ENCODE data around the gene TIMP1. TPM values are rescaled to one million over a fixed set of nuclear protein-coding genes. Genes with fewer than 3 reads are reported as not detected.

Gene TIMP1
- total and polyA plus RNA-seq, 2 donors (not counting 1 experiment from before 2014, with no cell fraction given): 8.8 to 12.8 TPM

DNA sequence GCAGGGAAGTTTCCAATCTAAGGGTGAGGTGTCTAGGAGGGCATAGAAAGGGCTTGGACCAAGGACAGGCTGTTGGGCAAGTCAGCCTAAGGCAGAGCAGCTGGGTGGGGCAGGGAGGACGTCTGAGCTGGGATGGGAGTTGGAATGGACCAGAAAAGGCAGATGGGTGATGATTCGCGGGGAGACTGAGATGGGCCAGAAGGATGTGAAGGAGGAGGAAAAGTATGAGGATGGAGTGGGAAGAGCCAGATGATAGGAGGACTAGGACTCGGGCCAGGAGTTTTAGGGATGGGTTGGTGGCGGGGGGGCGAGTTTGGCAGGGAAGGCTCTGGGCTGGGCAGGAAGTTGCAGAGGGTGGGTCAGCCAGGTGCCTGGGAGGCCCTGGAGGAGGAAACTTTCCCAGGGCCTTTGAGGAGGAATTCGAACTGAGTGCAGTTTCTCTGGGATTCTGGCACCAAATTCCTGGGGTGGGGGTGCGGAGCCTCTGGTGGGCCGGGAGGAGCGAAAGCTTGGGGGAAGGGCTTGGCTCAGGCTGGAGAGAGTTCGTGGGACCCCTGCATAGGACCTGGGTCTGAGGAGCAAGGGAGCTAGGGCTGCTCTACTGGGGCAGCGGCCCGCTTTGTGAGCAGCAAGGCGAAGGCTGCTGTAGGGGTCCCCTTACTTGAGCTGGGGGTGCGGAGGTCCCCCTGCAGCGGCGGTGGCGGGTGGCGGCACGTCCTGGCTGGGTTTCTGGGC, 8.7 kb upstream of the TIMP1 start:
- no peaks in the 10 kb centered on the region for H3K9me3 Mint-ChIP-seq (ENCODE audit: insufficient read depth)
- H3K27ac Mint-ChIP-seq: no peak overlapping the region
- ChIA-PET POLR2A (interaction anchor here (0.6 kb wide), 2 partner anchors 11 to 78 kb away, joined by 3 to 4 read pairs; no protein-coding TSS in a partner anchor), CTCF (no interaction called here)
- peaks cover 3% of the 10 kb centered on the region for H3K4me1 Mint-ChIP-seq
- Histone ChIP-seq H3K27me3 (replicated peaks in 1 of 4; ENCODE audit: control extremely low read depth in 1 of 4, control insufficient read depth in 3 of 4, insufficient read depth in 4 of 4, low read length in 3 of 4) (peaks cover 0 to 7% (median 0%) of the 10 kb centered on the region in 4 experiments), H3K36me3 (replicated peaks in 1 of 2; ENCODE audit: control extremely low read depth in 1 of 2, control insufficient read depth in 1 of 2, extremely low read depth in 1 of 2, insufficient read depth in 2 of 2, low read length in 1 of 2) (peaks cover 0 to 24% of the 10 kb centered on the region in 2 experiments), H3K9me3 (ENCODE audit: control extremely low read depth in 1 of 3, control insufficient read depth in 2 of 3, insufficient read depth in 1 of 3, low read length in 2 of 3) (no peaks in the 10 kb centered on the region), H3K4me2 (replicated peaks; ENCODE audit: low read depth, low read length, poor library complexity, severe bottlenecking) (no peak overlapping the region), H3K27ac (ENCODE audit: low read length in 2 of 2) (no peak overlapping the region), H3K4me3 (ENCODE audit: control extremely low read depth in 1 of 5, extremely low read depth in 1 of 5, insufficient read depth in 1 of 5, low read depth in 2 of 5, low read length in 4 of 5) (no peak overlapping the region), H4K20me1 (ENCODE audit: control insufficient read depth, insufficient read depth, low read length, poor library complexity, severe bottlenecking) (peaks cover 6% of the 10 kb centered on the region), H3K9ac (ENCODE audit: low read length) (no peak overlapping the region), H3K4me1 (ENCODE audit: control insufficient read depth in 2 of 2, insufficient read depth in 2 of 2, low read length in 2 of 2) (no peaks in the 10 kb centered on the region), H3K79me2 (ENCODE audit: control insufficient read depth, insufficient read depth, low read length) (no peaks in the 10 kb centered on the region), H2AFZ (ENCODE audit: insufficient read depth, low read depth, low read length, poor library complexity, severe bottlenecking) (no peak overlapping the region)
- intact Hi-C loops (cut with micrococcal nuclease): no loop called here
- WGBS (ENCODE audit: insufficient coverage): 75% methylated on average over 17 of the region's 20 CpGs
- TF ChIP-seq, protein P1, sequence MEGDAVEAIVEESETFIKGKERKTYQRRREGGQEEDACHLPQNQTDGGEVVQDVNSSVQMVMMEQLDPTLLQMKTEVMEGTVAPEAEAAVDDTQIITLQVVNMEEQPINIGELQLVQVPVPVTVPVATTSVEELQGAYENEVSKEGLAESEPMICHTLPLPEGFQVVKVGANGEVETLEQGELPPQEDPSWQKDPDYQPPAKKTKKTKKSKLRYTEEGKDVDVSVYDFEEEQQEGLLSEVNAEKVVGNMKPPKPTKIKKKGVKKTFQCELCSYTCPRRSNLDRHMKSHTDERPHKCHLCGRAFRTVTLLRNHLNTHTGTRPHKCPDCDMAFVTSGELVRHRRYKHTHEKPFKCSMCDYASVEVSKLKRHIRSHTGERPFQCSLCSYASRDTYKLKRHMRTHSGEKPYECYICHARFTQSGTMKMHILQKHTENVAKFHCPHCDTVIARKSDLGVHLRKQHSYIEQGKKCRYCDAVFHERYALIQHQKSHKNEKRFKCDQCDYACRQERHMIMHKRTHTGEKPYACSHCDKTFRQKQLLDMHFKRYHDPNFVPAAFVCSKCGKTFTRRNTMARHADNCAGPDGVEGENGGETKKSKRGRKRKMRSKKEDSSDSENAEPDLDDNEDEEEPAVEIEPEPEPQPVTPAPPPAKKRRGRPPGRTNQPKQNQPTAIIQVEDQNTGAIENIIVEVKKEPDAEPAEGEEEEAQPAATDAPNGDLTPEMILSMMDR (IDR thresholded peaks at IDR 0.05): no peak
- no peak for TF ChIP-seq EZH2 (IDR thresholded peaks at IDR 0.05; ENCODE audit: borderline replicate concordance, insufficient read depth, low read depth, low read length, poor library complexity, severe bottlenecking)
- ATAC-seq (ENCODE audit: low read depth): no peak
- peaks cover 19% of the 10 kb centered on the region for H3K27me3 Mint-ChIP-seq
- no peak overlapping the region for H3K4me3 Mint-ChIP-seq
- DNase-seq: no peak

DNA sequence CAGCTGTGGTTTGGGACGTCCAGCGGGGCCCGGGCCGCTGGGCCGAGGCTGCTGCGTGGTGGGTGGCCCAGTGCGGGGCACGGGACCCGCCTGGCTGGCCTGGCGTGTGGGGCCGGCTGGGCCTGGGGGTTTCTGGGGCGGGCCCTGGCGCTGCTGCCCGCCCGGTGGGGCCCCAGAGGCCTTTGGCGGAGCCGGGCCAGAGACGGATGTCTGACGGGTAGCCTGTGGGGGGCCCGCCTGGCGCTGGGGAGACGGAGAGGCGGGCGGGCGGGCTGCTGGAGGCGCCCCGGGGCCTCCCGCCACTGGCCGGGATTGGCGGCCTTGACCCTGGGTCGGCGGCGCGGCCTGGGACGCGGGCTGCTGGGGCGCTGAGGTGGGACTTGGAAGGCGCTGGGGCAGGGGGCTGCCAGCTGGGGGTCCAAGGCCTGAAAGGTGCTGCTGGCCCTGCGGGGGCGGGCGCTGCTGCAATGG, 8.1 kb upstream of the TIMP1 start:
- intact Hi-C loops (cut with micrococcal nuclease): no loop called here
- no peak overlapping the region for H3K27ac ChIP-seq (ENCODE audit: low read length in 2 of 2)
- H2AFZ ChIP-seq (ENCODE audit: insufficient read depth, low read depth, low read length, poor library complexity, severe bottlenecking): no peak overlapping the region
- no peak for ATAC-seq (ENCODE audit: low read depth)
- no peak overlapping the region for H3K9ac ChIP-seq (ENCODE audit: low read length)
- no peak for TF ChIP-seq EZH2 (IDR thresholded peaks at IDR 0.05; ENCODE audit: borderline replicate concordance, insufficient read depth, low read depth, low read length, poor library complexity, severe bottlenecking)
- TF ChIP-seq, protein P1 (IDR thresholded peaks at IDR 0.05): no peak
- no peaks in the 10 kb centered on the region for H3K9me3 ChIP-seq (ENCODE audit: control extremely low read depth in 1 of 3, control insufficient read depth in 2 of 3, insufficient read depth in 1 of 3, low read length in 2 of 3)
- no peak overlapping the region for H3K4me3 Mint-ChIP-seq
- H3K4me3 ChIP-seq (ENCODE audit: control extremely low read depth in 1 of 5, extremely low read depth in 1 of 5, insufficient read depth in 1 of 5, low read depth in 2 of 5, low read length in 4 of 5): no peak overlapping the region
- no peaks in the 10 kb centered on the region for H3K79me2 ChIP-seq (ENCODE audit: control insufficient read depth, insufficient read depth, low read length)
- peaks cover 0 to 19% of the 10 kb centered on the region in 2 experiments for H3K36me3 ChIP-seq (replicated peaks in 1 of 2; ENCODE audit: control extremely low read depth in 1 of 2, control insufficient read depth in 1 of 2, extremely low read depth in 1 of 2, insufficient read depth in 2 of 2, low read length in 1 of 2)
- no peaks in the 10 kb centered on the region for H3K4me1 ChIP-seq (ENCODE audit: control insufficient read depth in 2 of 2, insufficient read depth in 2 of 2, low read length in 2 of 2)
- no peak overlapping the region for H3K27ac Mint-ChIP-seq
- POLR2A ChIA-PET: interaction anchor here (0.6 kb wide), 1 partner anchor 12 kb away, joined by 4 read pairs; no protein-coding TSS in a partner anchor
- H4K20me1 ChIP-seq (ENCODE audit: control insufficient read depth, insufficient read depth, low read length, poor library complexity, severe bottlenecking): peaks cover 6% of the 10 kb centered on the region
- H3K4me2 ChIP-seq (replicated peaks; ENCODE audit: low read depth, low read length, poor library complexity, severe bottlenecking): no peak overlapping the region
- no peaks in the 10 kb centered on the region for H3K9me3 Mint-ChIP-seq (ENCODE audit: insufficient read depth)
- H3K27me3 ChIP-seq (replicated peaks in 1 of 4; ENCODE audit: control extremely low read depth in 1 of 4, control insufficient read depth in 3 of 4, insufficient read depth in 4 of 4, low read length in 3 of 4): peaks cover 0 to 7% (median 0%) of the 10 kb centered on the region in 4 experiments
- H3K27me3 Mint-ChIP-seq: peaks cover 19% of the 10 kb centered on the region
- DNase-seq: no peak
- 23% methylated on average over 25 of the region's 41 CpGs for WGBS (ENCODE audit: insufficient coverage)
- peaks cover 3% of the 10 kb centered on the region for H3K4me1 Mint-ChIP-seq
- CTCF ChIA-PET: no interaction called here
